Spleen (tissue), 7 donors: ENCODE data around the gene DES.

Experiments used
- POLR2A ChIP-seq, 3 donors: fragments of 450-650 bp; IDR thresholded peaks; one replicate each; pipeline ENCODE4 v1.5.1; 2017; ENCODE audit warnings: antibody characterized with exemption in 3 of 3, mild to moderate bottlenecking in 1 of 3
- POLR2AphosphoS5 ChIP-seq, 3 donors: sonication (generic); formaldehyde crosslinking; IDR thresholded peaks; one replicate each; pipeline ENCODE4 v1.5.1; 2017; ENCODE audit warnings: antibody characterized with exemption in 3 of 3
- TF ChIP-seq, protein P1 (sequence below), 11 experiments: fragments of 200-600 bp in 7 of 11; fragments of 450-650 bp in 4 of 11; sonication (generic) in 4 of 11; IDR thresholded peaks in 8 of 11; conservative IDR thresholded peaks in 3 of 11; 1 replicate in 7 of 11; 2 replicates in 4 of 11; pipeline versions ENCODE4 v1.4.0 to v1.8.0; 2016 to 2021; ENCODE audit warnings: antibody characterized with exemption in 11 of 11, inconsistent platforms in 4 of 11, mild to moderate bottlenecking in 1 of 11
- donor health status: DM: no; HTN: no; CAD: no; lungs with moderate emphysema.
- donor health status: DM: no; HTN: no; CAD: no.
- donor health status: DM: no; HTN: no; CAD: no.

DNA sequence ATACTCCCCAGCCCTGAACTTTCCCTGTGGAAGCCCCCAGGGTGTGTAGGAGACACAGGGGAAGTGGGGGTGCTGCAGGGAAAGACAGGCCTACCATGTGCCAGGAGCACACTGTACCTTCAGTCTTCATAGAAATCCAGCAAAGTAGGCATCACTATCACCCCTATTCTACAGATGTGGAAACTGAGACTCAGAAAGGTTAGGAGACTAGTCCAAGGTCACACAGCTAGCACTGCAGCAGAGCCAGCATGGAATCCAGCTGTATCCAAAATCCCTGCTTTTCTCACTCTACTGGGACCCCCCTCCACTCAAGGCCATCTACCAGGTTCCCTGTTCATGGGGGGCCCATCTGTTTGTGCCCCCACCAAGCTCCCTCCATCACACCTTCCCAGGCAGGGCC is 37.3 kb upstream of the DES start:
- TF ChIP-seq, protein P1, sequence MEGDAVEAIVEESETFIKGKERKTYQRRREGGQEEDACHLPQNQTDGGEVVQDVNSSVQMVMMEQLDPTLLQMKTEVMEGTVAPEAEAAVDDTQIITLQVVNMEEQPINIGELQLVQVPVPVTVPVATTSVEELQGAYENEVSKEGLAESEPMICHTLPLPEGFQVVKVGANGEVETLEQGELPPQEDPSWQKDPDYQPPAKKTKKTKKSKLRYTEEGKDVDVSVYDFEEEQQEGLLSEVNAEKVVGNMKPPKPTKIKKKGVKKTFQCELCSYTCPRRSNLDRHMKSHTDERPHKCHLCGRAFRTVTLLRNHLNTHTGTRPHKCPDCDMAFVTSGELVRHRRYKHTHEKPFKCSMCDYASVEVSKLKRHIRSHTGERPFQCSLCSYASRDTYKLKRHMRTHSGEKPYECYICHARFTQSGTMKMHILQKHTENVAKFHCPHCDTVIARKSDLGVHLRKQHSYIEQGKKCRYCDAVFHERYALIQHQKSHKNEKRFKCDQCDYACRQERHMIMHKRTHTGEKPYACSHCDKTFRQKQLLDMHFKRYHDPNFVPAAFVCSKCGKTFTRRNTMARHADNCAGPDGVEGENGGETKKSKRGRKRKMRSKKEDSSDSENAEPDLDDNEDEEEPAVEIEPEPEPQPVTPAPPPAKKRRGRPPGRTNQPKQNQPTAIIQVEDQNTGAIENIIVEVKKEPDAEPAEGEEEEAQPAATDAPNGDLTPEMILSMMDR (IDR thresholded peaks at IDR 0.05 in 8 of 11, conservative IDR thresholded peaks at IDR 0.05 in 3 of 11) = no peak
- TF ChIP-seq POLR2A (IDR thresholded peaks at IDR 0.05) (no peak), POLR2AphosphoS5 (IDR thresholded peaks at IDR 0.05) (no peak)
